HEK293 (cell line): ENCODE results near the gene ZNF821.

Experiments
- CTCF ChIA-PET: fragments of 350-600 bp; formaldehyde crosslinking; extraction: SDS; loops from one replicate; lab custom pipeline; 2021; ENCODE audit warnings: antibody characterized with exemption; lab: Yijun Ruan, JAX
- POLR2A ChIA-PET: fragments of 300-600 bp; formaldehyde crosslinking; extraction: SDS; loops from one replicate; lab custom pipeline; 2020; ENCODE audit warnings: antibody characterized with exemption, inconsistent platforms; lab: Yijun Ruan, JAX
- H3K27ac ChIP-seq: fragments of 200-500 bp; sonication (Bioruptor generic); 2 replicates; pipeline ENCODE4 v1.5.1; 2014; ENCODE audit warnings: low read depth, low read length, control low read depth, inconsistent platforms; ENCODE audit errors: extremely low read depth
- H3K36me3 ChIP-seq, 2 experiments: fragments of 200-500 bp in 1 of 2; sonication (Bioruptor generic) in 1 of 2; 1 replicate in 1 of 2; 2 replicates in 1 of 2; pipeline ENCODE4 v1.5.1; 2014 to 2017; ENCODE audit warnings: inconsistent platforms in 2 of 2, low read length in 2 of 2; ENCODE audit not compliant: control insufficient read depth in 2 of 2, insufficient read depth in 1 of 2
- H3K4me1 ChIP-seq: fragments of 200-500 bp; sonication (Bioruptor generic); 2 replicates; pipeline ENCODE4 v1.5.1; 2014; ENCODE audit warnings: mild to moderate bottlenecking, low read length, inconsistent platforms; ENCODE audit not compliant: control insufficient read depth, insufficient read depth
- H3K4me3 ChIP-seq: 2 replicates; pipeline ENCODE4 v1.5.1; 2011; ENCODE audit warnings: low read depth, mild to moderate bottlenecking, control low read depth, low read length, moderate library complexity
- H3K9me3 ChIP-seq: fragments of 200-500 bp; sonication (Bioruptor generic); 2 replicates; pipeline ENCODE4 v1.5.1; 2014; ENCODE audit warnings: low read depth, low read length, inconsistent platforms; ENCODE audit not compliant: control insufficient read depth, insufficient read depth
- BCL11B ChIP-seq: fragments of 450-650 bp; formaldehyde crosslinking; IDR thresholded peaks from 2 replicates; pipeline ENCODE4 v1.5.1; 2016; ENCODE audit warnings: low read depth, missing biosample characterization, missing genetic modification characterization
- KLF7 ChIP-seq: fragments of 450-650 bp; formaldehyde crosslinking; IDR thresholded peaks from 2 replicates; pipeline ENCODE4 v1.5.1; 2016; ENCODE audit warnings: missing biosample characterization, missing genetic modification characterization, borderline replicate concordance
- SP7 ChIP-seq: fragments of 450-650 bp; formaldehyde crosslinking; IDR thresholded peaks from 2 replicates; pipeline ENCODE4 v1.5.1; 2016; ENCODE audit warnings: missing biosample characterization, missing genetic modification characterization
- TCF7L2 ChIP-seq: IDR thresholded peaks from 2 replicates; pipeline ENCODE4 v1.6.1; 2011; ENCODE audit warnings: low read depth, mild to moderate bottlenecking, inconsistent platforms, low read length, moderate library complexity, borderline replicate concordance
- TRIM28 ChIP-seq: IDR thresholded peaks from 2 replicates; pipeline ENCODE4 v1.6.1; 2011; ENCODE audit warnings: low read length, control low read depth, borderline replicate concordance
- WT1 ChIP-seq: fragments of 450-650 bp; formaldehyde crosslinking; IDR thresholded peaks from 2 replicates; pipeline ENCODE4 v1.5.1; 2016; ENCODE audit warnings: missing biosample characterization, missing genetic modification characterization
- ZBTB21 ChIP-seq: fragments of 450-650 bp; formaldehyde crosslinking; IDR thresholded peaks from 2 replicates; pipeline ENCODE4 v1.5.1; 2017; ENCODE audit warnings: missing biosample characterization, missing genetic modification characterization
- ZFP41 ChIP-seq: fragments of 450-650 bp; formaldehyde crosslinking; IDR thresholded peaks from 2 replicates; pipeline ENCODE4 v1.5.1; 2016; ENCODE audit warnings: missing biosample characterization, missing genetic modification characterization, borderline replicate concordance
- ZIC2 ChIP-seq: fragments of 450-650 bp; formaldehyde crosslinking; IDR thresholded peaks from 2 replicates; pipeline ENCODE4 v1.5.1; 2016; ENCODE audit warnings: missing biosample characterization, missing genetic modification characterization
- ZNF140 ChIP-seq: fragments of 450-650 bp; formaldehyde crosslinking; IDR thresholded peaks from 2 replicates; pipeline ENCODE4 v1.5.1; 2016; ENCODE audit warnings: missing biosample characterization, missing genetic modification characterization
- ZNF155 ChIP-seq: fragments of 450-650 bp; formaldehyde crosslinking; IDR thresholded peaks from 2 replicates; pipeline ENCODE4 v1.5.1; 2016; ENCODE audit warnings: missing biosample characterization, missing genetic modification characterization
- ZNF174 ChIP-seq: fragments of 450-650 bp; formaldehyde crosslinking; IDR thresholded peaks from 2 replicates; pipeline ENCODE4 v1.5.0; 2017; ENCODE audit warnings: missing biosample characterization, mild to moderate bottlenecking, missing genetic modification characterization
- ZNF214 ChIP-seq: fragments of 450-650 bp; formaldehyde crosslinking; IDR thresholded peaks from 2 replicates; pipeline ENCODE4 v1.5.1; 2017; ENCODE audit warnings: missing biosample characterization, mild to moderate bottlenecking, missing genetic modification characterization, borderline replicate concordance
- ZSCAN16 ChIP-seq: fragments of 450-650 bp; formaldehyde crosslinking; IDR thresholded peaks from 2 replicates; pipeline ENCODE4 v1.5.1; 2016; ENCODE audit warnings: missing biosample characterization, missing genetic modification characterization
- TF ChIP-seq, protein P1 (sequence below): IDR thresholded peaks from 2 replicates; pipeline ENCODE4 v1.6.1; 2011; ENCODE audit warnings: mild to moderate bottlenecking, low read depth, low read length, borderline replicate concordance
- TF ChIP-seq, protein P2 (sequence below): fragments of 450-650 bp; formaldehyde crosslinking; IDR thresholded peaks from 2 replicates; pipeline ENCODE4 v1.5.1; 2016; ENCODE audit warnings: missing biosample characterization, missing genetic modification characterization
- TF ChIP-seq, protein P3 (sequence below): fragments of 450-650 bp; formaldehyde crosslinking; IDR thresholded peaks from 2 replicates; pipeline ENCODE4 v1.5.1; 2017; ENCODE audit warnings: missing biosample characterization, missing genetic modification characterization
- TF ChIP-seq, protein P4 (sequence below): fragments of 450-650 bp; formaldehyde crosslinking; IDR thresholded peaks from 2 replicates; pipeline ENCODE4 v1.5.1; 2016; ENCODE audit warnings: missing biosample characterization, missing genetic modification characterization

The ZNF821 gene

DNA sequence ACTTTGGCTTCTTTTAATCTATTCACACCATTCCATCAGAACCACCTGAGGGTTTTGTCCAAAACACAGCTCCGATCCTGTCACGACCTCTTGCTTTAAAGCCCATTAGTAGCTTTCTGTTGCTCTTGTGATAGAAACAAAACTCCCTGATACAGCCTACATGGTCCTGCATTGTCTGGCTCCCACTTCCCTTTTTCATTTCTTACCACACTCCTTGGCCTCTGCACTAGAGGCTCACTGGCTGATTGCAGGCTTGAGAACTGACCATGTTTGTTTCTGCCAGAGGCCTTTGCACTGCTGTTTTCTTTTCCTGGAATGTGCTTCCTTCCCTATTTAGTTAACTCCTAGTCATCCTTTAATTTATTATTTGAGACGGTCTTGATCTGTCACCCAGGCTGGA is 35.1 kb upstream of the ZNF821 start (continued):
- TF ChIP-seq, protein P1, sequence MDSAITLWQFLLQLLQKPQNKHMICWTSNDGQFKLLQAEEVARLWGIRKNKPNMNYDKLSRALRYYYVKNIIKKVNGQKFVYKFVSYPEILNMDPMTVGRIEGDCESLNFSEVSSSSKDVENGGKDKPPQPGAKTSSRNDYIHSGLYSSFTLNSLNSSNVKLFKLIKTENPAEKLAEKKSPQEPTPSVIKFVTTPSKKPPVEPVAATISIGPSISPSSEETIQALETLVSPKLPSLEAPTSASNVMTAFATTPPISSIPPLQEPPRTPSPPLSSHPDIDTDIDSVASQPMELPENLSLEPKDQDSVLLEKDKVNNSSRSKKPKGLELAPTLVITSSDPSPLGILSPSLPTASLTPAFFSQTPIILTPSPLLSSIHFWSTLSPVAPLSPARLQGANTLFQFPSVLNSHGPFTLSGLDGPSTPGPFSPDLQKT, result no peak
- TF ChIP-seq ZBTB21 (tag by site-specific recombination), result no peak
- TF ChIP-seq KLF7, result no peak
- no peak for TF ChIP-seq ZNF174 (tag by site-specific recombination)
- no peak for TF ChIP-seq WT1 (tag by site-specific recombination)
- TF ChIP-seq, protein P2, sequence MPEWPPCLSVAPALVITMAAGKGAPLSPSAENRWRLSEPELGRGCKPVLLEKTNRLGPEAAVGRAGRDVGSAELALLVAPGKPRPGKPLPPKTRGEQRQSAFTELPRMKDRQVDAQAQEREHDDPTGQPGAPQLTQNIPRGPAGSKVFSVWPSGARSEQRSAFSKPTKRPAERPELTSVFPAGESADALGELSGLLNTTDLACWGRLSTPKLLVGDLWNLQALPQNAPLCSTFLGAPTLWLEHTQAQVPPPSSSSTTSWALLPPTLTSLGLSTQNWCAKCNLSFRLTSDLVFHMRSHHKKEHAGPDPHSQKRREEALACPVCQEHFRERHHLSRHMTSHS (tag by site-specific recombination), result no peak
- no peak for TF ChIP-seq ZNF155 (tag by site-specific recombination)

DNA sequence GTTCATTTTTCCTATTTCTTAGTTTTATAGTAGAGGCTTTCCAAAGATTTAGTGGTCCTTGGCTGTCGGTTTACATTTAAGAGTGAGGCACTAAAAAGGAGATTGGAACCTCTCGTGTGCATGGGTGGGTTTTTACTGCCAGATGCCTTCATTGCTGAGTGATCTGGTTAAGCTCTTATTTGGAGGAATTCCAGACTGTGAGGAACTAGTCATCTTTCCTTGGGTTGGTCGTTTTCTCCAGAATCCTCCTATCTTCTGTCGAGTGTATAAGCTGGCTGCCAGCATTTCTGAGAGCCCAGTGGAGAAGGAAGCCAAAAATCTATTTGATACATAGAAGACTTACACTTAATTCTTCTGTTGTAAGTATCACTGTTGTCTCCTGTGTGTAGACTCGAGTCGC is 33.9 kb upstream of the ZNF821 start:
- no peaks in the 10 kb centered on the region for H3K9me3 ChIP-seq
- ChIA-PET POLR2A (no interaction called here), CTCF (interaction anchor here (0.5 to 2.1 kb wide), 3 partner anchors 11 to 44 kb away, joined by 3 to 5 read pairs (median 5); no protein-coding TSS in a partner anchor)
- no peak overlapping the region for H3K27ac ChIP-seq
- H3K4me3 ChIP-seq, result no peak overlapping the region
- H3K4me1 ChIP-seq, result no peaks in the 10 kb centered on the region
- TF ChIP-seq ZNF214 (tag by site-specific recombination) (no peak), ZNF174 (tag by site-specific recombination) (no peak), ZFP41 (no peak), SP7 (tag by site-specific recombination) (no peak), ZIC2 (tag by site-specific recombination) (no peak), ZNF140 (tag by site-specific recombination) (no peak)
- peaks cover 23 to 78% of the 10 kb centered on the region in 2 experiments for H3K36me3 ChIP-seq

DNA sequence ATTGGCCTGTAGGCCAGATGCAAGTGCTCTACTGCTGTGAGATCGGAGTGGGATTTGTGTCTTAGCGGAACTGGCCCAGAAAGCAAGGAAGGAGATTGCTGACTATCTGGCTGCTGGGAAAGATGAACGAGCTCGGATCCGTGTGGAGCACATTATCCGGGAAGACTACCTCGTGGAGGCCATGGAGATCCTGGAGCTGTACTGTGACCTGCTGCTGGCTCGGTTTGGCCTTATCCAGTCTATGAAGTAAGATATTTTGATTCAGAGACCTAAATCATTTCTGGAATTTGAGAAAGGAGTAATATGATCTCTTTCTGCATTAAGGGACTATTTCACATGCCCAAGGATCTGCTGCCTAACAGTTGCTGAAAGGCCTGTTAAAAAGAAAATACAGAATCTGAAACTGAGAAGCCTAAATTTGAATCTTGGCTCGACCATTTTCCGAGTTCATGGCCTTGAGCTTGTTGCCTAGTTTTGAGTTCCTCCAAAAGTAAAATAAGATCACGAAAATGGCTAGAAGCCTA is 32.5 kb upstream of the ZNF821 start:
- TF ChIP-seq, protein P3, sequence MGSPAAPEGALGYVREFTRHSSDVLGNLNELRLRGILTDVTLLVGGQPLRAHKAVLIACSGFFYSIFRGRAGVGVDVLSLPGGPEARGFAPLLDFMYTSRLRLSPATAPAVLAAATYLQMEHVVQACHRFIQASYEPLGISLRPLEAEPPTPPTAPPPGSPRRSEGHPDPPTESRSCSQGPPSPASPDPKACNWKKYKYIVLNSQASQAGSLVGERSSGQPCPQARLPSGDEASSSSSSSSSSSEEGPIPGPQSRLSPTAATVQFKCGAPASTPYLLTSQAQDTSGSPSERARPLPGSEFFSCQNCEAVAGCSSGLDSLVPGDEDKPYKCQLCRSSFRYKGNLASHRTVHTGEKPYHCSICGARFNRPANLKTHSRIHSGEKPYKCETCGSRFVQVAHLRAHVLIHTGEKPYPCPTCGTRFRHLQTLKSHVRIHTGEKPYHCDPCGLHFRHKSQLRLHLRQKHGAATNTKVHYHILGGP, result no peak
- TF ChIP-seq TRIM28 (no peak), BCL11B (tag by site-specific recombination) (no peak), TCF7L2 (no peak), ZSCAN16 (tag by site-specific recombination) (no peak)
- TF ChIP-seq, all 188 proteins: peak for 0
- H3K4me3 ChIP-seq, result no peak overlapping the region
- ChIA-PET CTCF (interaction anchor here (1.2 to 2.1 kb wide), 3 partner anchors 13 to 45 kb away, joined by 4 to 5 read pairs (median 5); no protein-coding TSS in a partner anchor), POLR2A (no interaction called here)
- H3K9me3 ChIP-seq, result no peaks in the 10 kb centered on the region
- H3K27ac ChIP-seq, result no peak overlapping the region
- H3K36me3 ChIP-seq, result peaks cover 22 to 71% of the 10 kb centered on the region in 2 experiments
- no peaks in the 10 kb centered on the region for H3K4me1 ChIP-seq

DNA sequence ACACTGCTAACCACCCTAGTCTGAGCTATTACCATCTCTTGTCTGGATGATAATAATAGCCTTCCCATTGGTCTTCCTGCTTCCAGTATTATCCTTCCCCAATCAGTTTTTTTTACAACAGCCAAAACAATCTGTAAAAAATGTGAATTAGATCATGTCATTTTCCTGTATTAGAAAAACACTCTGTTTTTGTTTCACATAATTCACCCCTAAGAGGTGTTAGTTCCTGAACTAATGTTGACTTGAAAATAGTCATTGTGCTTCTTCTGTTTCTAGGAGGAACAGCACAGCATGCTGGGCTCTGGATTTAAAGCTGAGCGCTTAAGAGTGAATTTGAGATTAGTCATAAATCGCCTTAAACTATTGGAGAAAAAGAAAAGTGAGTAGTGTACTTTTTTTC is 31.4 kb upstream of the ZNF821 start:
- H3K4me3 ChIP-seq, result no peak overlapping the region
- ChIA-PET POLR2A (no interaction called here), CTCF (interaction anchor here (1.4 kb wide), 1 partner anchor 32 kb away, joined by 4 read pairs; no protein-coding TSS in a partner anchor)
- TF ChIP-seq, protein P4, sequence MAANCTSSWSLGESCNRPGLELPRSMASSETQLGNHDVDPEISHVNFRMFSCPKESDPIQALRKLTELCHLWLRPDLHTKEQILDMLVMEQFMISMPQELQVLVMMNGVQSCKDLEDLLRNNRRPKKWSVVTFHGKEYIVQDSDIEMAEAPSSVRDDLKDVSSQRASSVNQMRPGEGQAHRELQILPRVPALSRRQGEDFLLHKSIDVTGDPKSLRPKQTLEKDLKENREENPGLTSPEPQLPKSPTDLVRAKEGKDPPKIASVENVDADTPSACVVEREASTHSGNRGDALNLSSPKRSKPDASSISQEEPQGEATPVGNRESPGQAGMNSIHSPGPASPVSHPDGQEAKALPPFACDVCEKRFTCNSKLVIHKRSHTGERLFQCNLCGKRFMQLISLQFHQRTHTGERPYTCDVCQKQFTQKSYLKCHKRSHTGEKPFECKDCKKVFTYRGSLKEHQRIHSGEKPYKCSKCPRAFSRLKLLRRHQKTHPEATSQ (tag by site-specific recombination), result no peak
- no peak overlapping the region for H3K27ac ChIP-seq
- H3K36me3 ChIP-seq, result peaks cover 15 to 60% of the 10 kb centered on the region in 2 experiments
- no peaks in the 10 kb centered on the region for H3K4me1 ChIP-seq
- no peaks in the 10 kb centered on the region for H3K9me3 ChIP-seq
